CD4-positive, alpha-beta T cell treated with Interleukin-17A for 1 hour (primary cell): ENCODE data around the gene COPRS.
"Not testable (repeated sequence)": the region's sequence is repeated elsewhere in the genome, so short reads cannot be mapped to it uniquely, and the experiment has no call there.

Source experiments
- DNase-seq: peaks from one replicate; pipeline ENCODE4 v3.0.0-alpha.2; 2020

COPRS gene

DNA sequence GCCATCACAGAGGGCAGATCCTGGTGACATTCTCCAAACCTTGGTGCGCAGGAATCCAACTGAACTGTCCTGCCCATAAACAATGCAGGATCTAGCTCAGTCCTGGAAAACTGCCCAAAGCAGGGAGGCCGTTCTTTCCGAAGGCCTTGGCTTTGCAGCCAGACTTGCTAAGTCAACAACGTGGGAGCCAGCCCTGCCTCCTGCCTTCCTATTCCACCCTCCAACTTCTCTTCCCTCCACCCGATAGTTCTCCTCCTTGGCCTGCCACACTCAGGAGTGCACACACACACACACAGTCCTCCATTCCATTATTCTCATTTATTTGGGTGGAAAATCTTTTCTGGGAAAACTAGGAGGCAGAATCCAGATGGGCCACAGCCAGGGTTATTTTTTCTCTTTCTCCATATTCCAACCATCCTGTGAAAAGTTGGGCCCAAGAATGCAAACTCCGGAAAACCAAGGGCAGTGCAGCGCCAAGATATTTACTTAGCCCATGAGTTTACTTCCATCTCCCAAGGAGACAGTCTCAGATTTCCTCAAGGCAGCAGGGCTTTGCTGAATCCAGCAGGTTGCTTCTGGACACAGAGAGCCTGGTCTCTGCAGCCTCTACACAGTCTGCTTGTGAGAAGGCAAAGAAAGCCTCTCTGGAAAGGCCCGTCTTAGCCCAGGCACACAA, 15.8 kb downstream of the COPRS start:
- no peak for DNase-seq

DNA sequence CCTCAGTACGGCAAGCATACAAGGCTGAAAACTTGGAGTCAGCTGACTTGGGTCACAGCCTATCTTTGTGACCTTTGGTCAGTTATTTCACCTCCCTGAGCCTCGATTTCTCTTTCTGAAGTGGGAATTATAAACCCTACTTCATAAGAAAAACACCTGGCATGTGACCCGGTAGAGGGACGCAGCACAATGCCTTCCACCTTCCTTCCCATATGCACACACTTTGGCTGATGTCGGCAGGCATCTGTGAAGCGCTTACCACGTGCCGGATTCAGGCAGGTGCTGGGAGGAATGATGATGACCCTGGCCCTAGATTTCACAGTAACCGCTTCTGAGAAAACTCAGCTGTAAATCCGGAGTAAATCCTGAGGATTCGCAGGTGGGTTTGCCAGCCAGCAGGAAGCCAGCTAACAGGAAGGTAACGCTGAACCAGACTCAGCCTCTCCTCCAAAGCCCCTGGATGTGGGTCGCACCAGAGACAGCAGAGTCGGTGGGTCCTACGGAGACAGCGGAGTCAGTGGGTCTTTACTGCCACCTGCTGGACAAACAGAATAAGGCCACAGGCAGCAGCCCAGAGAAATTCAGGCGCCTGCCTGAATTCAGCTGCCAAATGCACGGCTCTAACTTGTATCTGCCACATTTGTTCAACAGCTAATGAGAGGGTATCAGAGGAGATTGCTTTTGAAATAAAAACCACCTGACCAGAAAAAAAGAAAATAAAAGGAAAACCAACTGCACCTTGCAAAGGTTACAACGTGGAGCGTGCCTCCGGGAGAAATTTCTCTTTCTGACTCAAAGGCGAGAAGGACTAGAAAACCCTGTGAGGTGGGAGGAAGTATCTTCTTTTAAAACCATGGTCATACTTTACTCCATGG, 16.6 kb downstream of the COPRS start:
- DNase-seq: peak; percentile 69

DNA sequence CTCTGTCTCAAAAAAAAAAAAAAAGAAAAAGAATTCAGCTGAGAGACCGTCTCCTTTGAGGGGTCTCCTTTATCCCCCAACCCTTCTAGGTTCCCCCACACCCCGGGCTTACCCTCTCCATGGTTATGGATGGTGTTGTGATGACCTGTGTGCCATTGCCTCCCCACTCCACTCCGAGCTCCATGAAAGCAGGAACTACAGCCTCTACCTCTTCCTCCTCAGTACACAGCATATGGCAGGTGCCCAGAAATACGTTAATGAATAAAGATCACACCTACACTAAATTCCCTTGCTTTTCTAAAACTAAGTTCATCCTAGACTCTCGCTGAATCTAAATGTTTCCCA, 17.2 kb downstream of the COPRS start:
- DNase-seq: no peak

DNA sequence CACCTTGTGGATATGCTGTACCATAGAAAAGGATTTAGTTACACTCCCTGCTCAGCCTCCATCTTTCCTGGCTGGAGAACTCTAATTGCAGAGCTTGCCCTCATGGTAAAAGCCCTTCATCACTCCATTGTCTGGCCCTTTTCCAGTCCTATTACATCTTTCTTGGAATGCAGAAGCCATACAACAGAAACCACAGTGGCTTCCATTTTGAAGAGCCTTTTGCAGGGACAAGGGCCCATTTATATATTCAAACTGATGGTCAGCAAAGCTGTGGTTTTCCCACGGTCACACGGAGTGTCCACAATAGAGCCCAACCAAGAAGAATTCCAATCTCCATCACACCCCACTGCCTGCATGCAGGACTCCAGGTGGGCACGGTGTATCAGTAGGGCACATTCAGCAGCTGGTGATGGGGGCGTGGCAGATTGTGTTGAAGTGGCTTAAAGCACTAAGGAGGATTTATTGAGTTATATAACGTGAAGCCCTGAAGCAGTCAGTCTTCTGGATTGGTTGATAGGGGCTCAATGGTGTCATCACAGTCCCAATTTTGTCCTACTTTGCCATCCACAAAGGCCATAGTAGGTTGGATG, 20.3 kb downstream of the COPRS start:
- no peak for DNase-seq

DNA sequence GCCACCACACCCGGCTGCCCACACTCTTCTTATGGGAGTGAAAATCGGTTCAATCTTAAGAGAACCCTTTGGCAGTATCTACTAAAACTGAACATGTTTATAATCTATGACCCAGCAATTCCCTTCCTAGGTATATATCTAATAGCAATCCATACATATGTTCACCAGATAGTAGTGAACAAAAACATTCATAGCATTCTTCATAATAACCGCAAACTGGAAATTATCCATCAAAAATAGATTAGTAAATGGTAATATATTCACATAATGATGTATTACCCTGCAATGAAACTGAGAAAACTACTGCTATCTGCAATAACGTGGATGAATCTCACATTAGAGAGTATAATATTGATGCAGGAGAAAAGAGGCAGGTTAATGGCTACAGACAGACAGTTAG, 23.1 kb downstream of the COPRS start:
- DNase-seq: no peak

DNA sequence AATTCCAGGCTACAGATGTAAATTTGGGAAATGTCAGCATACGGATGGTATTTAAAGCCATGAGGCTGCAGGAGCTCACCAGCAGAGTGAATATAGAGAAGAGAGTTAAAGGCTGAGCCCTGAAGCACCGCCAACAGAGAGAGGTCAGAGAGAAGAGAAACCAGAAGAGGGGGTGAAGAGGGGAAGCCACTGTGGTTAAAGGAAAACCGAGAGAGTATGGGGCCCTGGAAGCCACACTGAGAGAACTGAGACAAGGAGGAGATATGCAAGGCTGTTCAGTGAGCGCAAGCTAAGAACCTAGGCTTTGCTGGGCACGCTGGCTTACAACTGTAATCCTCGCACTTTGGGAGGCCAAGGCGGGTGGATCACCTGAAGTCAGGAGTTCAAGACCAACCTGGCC, 24.6 kb downstream of the COPRS start:
- DNase-seq: no peak

DNA sequence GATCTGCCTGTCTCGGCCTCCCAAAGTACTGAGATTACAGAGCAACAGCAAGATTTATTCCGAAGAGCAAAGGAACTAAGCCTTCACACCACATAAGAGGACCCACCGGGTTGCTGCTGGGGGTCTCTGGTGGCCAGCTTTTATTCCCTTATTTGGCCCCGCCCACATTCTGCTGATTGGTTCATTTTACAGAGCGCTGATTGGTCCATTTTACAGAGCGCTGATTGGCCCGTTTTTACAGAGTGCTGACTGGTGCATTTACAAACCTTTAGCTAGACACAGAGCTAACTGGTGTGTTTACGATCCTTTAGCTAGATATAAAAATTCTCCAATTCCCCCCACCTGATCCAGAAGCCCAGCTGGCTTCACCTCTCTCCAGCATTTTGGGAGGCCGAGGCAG, 26.3 kb downstream of the COPRS start:
- no peak for DNase-seq

DNA sequence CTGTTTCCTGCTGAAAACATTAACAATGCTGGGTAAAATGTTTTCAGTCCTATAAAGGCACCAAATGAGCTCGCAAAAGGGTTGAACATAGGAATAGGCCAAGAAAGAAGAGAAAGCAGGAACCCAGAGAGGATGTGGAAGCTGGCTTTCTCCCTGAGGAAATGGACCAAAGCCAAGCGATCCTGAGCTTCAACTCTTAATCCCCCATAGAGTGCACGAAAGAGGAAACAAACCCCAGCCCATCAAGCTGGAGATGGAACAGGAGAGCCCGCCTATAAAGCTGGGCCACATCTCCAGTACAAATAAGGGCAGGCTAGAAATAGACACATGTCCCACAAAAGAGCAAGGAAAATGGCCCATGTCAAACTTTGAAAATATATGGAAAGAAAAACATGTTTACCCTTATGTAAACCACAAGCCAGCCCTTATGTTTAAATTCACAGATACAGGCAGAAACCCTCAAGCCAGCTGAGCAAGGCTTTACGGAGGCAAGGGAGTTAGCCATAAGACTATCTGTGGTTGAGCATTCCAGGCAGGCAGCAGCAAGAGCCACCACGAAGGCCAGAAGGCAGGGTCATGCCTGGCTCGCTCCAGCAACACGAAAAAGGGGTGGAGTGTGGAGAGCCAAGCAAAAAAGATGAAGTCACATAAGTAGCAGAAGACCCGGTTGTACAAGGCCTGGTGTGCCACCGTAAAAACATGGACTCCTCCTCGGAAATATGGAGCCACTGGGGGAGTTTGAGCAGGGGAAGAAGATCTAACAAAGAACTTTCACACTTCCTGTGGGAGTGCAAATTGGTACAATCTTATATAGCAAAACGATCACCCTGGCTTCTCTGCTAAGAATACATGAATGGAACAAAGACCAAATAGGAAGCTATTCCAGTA, 27.8 kb downstream of the COPRS start:
- no peak for DNase-seq

DNA sequence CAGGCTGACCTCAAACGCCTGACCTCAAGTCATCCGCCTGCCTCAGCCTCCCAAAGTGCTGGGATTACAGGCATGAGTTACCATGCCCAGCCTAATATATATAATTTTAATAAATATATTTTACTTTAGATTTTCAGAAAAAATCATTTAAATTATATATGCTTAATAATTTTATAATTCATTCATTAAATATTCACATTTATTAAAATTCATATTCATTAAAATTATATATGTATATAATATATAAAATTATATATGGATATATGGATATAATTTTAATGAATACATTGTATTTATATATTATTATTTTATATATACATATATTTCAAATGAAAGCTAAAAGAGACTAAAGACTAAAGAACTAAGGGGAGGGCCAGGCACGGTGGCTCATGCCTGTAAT, 29.4 kb downstream of the COPRS start:
- no peak for DNase-seq

DNA sequence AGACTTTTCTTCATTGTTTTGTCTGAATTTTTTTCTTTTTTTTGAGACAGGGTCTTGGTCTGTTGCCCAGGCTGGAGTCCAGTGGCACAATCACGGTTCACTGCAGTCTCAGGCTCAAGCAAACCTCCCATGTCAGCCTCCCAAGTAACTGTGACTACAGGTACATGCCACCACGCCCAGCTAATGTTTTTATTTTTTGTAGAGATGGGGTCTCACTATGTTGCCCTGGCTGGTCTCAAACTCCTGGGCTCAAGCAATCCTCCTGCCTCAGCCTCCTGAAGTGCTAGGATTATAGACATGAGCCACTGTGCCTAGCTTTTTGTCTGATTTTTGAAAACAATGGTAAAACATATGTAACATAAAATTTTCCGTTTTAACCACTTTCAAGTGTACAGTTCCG, 30.1 kb downstream of the COPRS start:
- DNase-seq: not testable (repeated sequence)

DNA sequence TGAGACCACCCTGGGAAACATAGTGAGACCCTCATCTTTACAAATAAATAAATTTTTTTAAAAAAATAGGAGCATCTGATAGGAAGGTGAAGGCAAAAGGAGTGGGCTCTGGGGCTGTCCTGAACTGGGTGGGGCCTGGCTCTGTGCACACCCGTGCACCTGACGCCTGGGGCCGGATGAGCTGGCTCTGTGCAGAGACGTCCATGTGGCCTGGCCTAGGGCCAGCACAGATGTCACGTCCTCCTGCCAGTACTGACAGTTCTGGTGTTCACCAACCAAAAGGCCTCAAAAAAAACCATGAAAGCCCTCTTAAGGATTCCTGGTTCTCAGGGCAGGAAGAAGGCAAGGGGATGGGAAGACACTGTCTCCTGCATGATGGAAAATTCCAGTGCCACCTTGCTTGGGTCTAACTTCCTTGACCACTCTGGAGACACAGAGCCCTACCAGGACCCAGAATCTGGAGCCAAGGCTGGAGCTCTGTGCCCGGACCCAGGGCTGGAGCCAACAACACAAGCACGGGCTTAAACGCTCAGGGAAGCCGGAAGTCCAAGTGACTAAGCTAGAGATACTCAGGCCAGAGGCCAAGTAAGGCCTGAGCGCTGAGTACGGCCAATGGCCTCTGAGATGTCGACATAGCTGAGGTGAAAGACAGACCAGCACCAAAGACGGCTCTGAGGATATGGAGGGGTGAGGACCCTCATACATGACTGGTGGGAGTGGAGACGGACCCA, 32.9 kb downstream of the COPRS start:
- no peak for DNase-seq

DNA sequence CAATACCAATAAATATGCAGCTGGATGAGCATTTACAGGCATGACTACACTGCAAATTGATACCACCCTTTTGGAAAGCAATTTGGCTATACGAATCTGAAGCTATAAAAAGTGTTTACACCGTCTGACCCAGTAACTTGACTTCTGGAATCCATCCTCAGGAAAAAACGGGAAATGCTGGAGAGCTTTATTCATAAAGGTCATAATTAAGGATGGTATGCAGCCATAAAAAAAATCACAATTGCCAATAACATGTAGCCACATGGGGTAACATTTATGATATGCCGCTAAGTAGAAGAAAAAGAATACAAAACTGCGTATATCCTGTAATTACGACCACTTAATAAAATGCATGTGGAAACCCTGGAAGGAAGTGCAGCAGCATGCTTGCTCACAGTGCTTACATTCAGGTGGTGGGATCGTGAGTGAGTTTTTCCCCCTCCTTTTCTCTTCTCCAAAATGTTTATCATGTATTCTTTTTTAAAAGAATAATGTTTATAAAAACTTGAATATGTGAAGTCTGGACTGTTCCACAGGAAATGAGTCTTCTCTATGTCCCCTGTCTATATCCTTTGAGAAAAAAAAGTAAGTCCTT, 34.2 kb downstream of the COPRS start:
- DNase-seq: no peak

DNA sequence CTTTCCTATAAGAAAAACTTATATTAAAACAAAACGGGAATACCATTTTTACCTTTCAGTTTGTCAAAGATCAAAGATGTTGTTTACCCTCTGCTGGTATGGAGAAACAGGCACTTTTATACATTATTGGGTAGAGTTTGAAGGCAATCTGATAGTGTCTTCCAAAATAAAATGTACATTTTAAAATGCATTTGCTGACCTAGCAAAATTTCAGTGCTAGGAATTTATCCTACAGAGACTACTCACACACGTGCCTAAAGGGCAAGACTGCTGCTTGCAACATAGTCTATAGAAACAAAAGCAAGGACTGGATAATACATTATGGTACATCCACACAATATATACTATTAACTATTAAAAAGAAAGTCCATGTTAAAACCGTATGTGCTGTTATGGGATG, 36.0 kb downstream of the COPRS start:
- DNase-seq: no peak

DNA sequence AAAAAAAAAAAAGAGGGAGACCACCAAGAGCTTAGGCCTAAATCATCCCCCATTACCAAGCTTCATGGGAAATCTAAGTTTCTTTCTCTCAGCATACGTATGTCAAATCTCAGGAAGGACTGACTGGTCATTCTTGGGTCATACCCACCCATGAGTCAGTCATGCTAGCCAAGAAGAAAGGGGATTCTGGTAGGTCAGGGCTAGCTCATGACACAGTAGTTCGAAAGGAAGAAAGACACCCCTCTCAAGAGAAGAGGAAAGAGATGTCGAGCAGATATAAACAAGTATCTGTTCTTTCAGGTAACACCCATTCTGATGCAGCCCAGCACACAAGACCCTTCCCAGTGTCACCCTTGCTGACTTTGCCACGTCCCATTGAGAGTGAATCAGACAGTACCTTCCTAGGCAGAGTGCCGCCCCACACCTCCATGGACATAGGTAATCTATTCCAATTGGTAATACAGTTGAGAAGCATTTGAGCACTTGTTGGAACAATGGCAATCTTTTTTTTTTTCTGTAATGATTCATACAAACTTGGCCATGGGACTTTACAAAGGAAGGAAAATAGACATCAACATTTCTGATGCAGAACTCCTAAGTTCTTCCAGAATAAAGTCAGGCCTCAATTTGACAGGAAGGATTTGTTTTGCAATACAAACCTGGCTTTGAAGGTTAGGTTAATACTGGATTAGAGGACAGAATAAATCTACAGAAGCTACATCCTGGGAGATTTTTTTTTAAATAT, 38.2 kb downstream of the COPRS start:
- DNase-seq: no peak

DNA sequence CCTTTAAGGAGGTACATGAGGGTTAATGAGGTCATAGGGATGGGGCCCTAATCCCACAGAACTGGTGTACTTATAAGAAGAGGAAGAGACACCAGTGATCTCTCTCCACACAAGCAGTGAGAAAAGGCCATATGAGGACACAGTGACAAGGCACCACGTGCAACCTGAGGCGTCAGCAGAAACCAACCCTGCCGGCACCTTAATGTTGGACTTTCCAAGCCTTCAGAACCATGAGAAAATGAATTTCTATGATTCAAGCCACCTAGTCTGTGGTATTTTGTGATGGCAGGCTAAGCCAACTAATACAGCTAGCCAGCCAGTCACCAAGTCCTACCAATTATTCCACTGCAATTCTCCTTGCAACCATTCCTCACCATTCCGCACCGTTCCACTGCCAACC, 39.5 kb downstream of the COPRS start:
- no peak for DNase-seq

DNA sequence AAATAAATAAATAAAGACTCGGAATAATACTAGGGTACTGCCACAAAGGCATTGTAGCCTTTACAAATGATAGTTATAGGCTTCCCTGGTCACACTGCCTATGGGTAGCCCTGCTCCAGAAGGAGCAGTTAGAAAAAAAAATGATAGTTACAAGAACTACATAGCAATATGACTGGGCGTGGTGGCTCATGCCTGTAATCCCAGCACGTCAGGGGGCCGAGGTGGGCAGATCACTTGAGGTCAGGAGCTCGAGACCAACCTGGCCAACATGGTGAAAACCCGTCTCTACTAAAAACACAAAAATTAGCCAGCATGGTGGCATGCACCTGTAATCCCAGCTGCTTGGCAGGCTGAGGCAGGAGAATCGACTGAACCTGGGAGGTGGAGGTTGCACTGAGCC, 40.2 kb downstream of the COPRS start:
- not testable (repeated sequence) for DNase-seq

DNA sequence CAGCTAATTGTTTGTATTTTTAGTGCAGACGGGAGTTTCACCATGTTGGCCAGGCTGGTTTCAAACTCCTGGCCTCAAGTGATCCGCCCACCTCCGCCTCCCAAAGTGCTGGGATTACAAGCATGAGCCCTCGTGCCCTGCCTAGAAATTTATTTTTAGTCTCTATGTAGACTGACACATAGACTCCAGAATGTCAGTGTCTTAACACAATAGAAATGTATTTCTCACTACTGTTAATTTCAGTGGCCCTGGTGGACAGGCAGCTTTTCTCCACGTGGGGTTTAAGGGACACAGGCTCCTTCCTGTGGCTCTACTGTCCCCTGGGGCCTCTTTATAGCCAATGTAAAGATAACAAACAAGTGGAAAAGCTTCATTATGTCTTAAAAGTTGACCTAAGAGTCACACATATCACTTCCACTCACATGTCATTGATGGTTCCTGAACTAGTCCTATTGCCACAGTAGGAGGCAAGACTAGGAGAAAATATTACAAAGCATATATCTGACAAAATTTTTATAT, 43.8 kb downstream of the COPRS start:
- DNase-seq: no peak

DNA sequence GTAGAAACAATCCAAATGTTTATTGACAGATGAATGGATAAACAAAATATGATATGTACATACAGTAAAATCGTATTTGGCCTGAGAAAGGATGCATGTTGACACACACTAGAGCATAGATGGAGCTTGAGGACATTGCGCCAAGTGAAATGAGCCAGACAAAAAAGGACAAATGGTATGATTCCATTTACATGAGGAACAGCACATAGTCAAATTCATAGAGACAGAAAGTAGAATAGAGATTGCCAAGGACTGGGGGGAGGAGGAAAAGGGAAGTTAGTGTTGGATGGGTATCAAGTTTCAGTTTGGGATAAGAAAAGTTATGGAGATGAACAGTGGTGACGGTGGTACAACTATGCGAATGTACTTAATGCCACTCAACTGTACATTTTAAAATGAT, 47.9 kb downstream of the COPRS start:
- DNase-seq: no peak

DNA sequence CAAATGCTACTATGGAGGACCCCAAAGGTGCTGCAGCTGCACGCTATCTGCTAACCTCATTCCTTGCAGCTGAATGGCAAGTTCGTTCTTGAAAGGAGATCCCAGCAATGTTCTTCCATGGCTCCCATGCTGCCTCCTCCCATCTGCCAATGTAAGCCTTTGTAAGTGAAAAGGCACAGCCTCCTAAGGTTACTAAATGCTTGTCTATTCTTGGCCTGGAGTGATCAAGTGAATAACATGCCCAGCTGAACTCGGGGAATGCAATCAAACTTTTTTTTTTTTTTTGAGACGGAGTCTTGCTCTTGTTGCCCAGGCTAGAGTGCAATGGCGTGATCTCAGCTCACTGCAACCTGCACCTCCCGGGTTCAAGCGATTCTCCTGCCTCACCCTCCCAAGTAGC, 49.2 kb downstream of the COPRS start:
- not testable (repeated sequence) for DNase-seq

DNA sequence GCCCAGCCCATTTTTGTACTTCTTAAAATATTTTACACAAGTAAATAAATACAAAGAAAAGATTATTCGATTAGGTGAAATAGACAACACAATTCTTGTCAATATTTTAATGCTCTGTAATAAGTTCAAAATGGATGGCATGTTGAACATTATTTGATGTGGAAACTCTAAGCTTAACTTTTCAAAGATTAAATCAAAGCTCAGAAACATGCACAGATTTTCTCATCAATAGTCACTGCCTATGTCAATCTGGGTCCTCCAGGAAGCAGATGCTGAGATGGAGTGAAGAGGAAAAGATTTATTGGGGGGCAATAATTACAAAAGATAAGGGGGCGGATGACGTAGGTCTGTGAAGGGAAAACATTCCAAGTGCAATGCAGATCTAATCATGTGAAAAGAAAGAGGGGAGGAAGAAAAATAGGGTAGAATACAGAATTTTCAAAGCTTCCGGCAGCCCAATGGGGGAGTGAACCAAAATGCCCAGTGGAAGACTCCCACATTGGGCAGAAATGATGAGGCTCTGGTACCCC, 50.5 kb downstream of the COPRS start:
- DNase-seq: no peak

DNA sequence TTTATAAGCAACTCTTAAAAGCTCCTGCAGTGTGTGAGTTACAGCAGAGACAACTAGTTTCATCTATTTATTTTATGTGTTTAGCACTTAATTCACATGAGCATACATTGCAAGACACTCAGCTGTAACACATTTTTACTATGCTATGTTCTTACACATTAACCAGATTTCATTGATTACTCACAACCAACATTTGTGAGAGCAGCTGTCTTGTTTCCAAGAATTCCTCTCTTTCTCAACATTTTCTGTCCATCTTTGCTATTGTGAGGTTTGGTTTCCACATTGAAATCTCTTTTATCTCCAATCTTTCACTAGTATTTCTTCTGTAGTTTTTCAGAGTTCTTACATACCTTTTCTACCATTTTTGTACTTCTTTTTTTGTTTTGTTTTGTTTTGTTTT, 51.2 kb downstream of the COPRS start:
- DNase-seq: no peak
